ENCODE data around the gene SLC6A6. TPM values are rescaled to one million over a fixed set of nuclear protein-coding genes. Genes with fewer than 3 reads are reported as not detected.

Gene SLC6A6
- total RNA-seq, 1 experiment from 2014 or later, result 72.6 TPM

- no peaks in the 10 kb centered on the region for H3K27me3 ChIP-seq (ENCODE audit: insufficient read depth, low read length)
- H2AK5ac ChIP-seq (ENCODE audit: insufficient read length, low read length), result no peak overlapping the region
- no peak overlapping the region for H2BK15ac ChIP-seq (ENCODE audit: low read depth, low read length)
- no peak overlapping the region for H3K9ac ChIP-seq (ENCODE audit: extremely low read depth, insufficient read length, low read length)
- H3K36me3 Mint-ChIP-seq (ENCODE audit: insufficient read depth in 1 of 3, low read depth in 3 of 3), result no peaks in the 10 kb centered on the region
- no peak overlapping the region for H3K27ac ChIP-seq (ENCODE audit: insufficient read length, low read depth, low read length)
- H3K4me1 Mint-ChIP-seq, result peaks cover 44 to 48% of the 10 kb centered on the region in 2 experiments
- H4K5ac ChIP-seq (ENCODE audit: insufficient read length, low read depth, low read length), result no peak overlapping the region
- H3K23me2 ChIP-seq (ENCODE audit: insufficient read length, low read depth, low read length, poor library complexity, severe bottlenecking), result no peaks in the 10 kb centered on the region
- H3K56ac ChIP-seq (ENCODE audit: insufficient read length, low read depth, low read length), result no peak overlapping the region
- H4K91ac ChIP-seq (ENCODE audit: insufficient read length, low read depth, low read length), result no peak overlapping the region
- TF ChIP-seq, protein P1, sequence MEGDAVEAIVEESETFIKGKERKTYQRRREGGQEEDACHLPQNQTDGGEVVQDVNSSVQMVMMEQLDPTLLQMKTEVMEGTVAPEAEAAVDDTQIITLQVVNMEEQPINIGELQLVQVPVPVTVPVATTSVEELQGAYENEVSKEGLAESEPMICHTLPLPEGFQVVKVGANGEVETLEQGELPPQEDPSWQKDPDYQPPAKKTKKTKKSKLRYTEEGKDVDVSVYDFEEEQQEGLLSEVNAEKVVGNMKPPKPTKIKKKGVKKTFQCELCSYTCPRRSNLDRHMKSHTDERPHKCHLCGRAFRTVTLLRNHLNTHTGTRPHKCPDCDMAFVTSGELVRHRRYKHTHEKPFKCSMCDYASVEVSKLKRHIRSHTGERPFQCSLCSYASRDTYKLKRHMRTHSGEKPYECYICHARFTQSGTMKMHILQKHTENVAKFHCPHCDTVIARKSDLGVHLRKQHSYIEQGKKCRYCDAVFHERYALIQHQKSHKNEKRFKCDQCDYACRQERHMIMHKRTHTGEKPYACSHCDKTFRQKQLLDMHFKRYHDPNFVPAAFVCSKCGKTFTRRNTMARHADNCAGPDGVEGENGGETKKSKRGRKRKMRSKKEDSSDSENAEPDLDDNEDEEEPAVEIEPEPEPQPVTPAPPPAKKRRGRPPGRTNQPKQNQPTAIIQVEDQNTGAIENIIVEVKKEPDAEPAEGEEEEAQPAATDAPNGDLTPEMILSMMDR (conservative IDR thresholded peaks at IDR 0.05), result no peak
- no peaks in the 10 kb centered on the region for H3K9me3 Mint-ChIP-seq
- H3K14ac ChIP-seq (ENCODE audit: insufficient read depth, low read length), result no peak overlapping the region
- H3K4ac ChIP-seq (ENCODE audit: low read depth, low read length), result no peak overlapping the region
- H4K20me1 ChIP-seq (ENCODE audit: control insufficient read depth, insufficient read depth, insufficient read length), result no peaks in the 10 kb centered on the region
- H2AFZ ChIP-seq (ENCODE audit: low read length), result no peak overlapping the region
- H3K27me3 Mint-ChIP-seq (ENCODE audit: low read depth), result peaks cover 6% of the 10 kb centered on the region; the same call in 1 of the 2 replicates
- no peak overlapping the region for H3K18ac ChIP-seq (ENCODE audit: insufficient read length, low read depth, low read length)
- H3K79me2 ChIP-seq (ENCODE audit: insufficient read depth, low read length), result no peaks in the 10 kb centered on the region
- H3K23ac ChIP-seq (ENCODE audit: insufficient read length, low read depth, low read length), result no peak overlapping the region
- H3K27ac Mint-ChIP-seq, result no peak overlapping the region
- H3K79me1 ChIP-seq (ENCODE audit: insufficient read depth, low read depth, low read length, poor library complexity, severe bottlenecking), result no peaks in the 10 kb centered on the region
- H3K4me2 ChIP-seq (ENCODE audit: insufficient read depth, insufficient read length, low read length), result no peak overlapping the region
- no peak for DNase-seq
- peaks cover 4% of the 10 kb centered on the region; the same call in 1 of the 2 replicates for H3K4me1 ChIP-seq (ENCODE audit: insufficient read depth, low read length)
- no peak overlapping the region for H4K8ac ChIP-seq (replicated peaks; ENCODE audit: insufficient read length, low read depth, low read length)
- H3K4me3 Mint-ChIP-seq, result no peak overlapping the region
- H2BK20ac ChIP-seq (ENCODE audit: low read depth, low read length, poor library complexity, severe bottlenecking), result no peak overlapping the region
- no CpG with 5 or more reads among the region's 3 CpGs for WGBS (ENCODE audit: extremely low coverage, insufficient read length, low lambda C conversion rate)
- H3T11ph ChIP-seq (ENCODE audit: low read length), result no peak overlapping the region
- no peak overlapping the region for H2BK120ac ChIP-seq (ENCODE audit: low read depth, low read length, poor library complexity, severe bottlenecking)
- H2BK5ac ChIP-seq (ENCODE audit: insufficient read length, low read length), result no peak overlapping the region
- H3K9me3 ChIP-seq (ENCODE audit: control insufficient read depth, low read depth, low read length), result no peaks in the 10 kb centered on the region
- no peak overlapping the region for H2BK12ac ChIP-seq (ENCODE audit: insufficient read length, low read depth, low read length)
Measured at GRCh38 chr3:14538451-14539088, 136.2 kb downstream of the SLC6A6 start.

Other genes with a start within 250 kb of the SLC6A6 start
- 25.6 and 30.3 TPM in 2 replicates for gene XPC, start 224.0 kb upstream of the SLC6A6 start, total RNA-seq (2021)
- 23.5 and 24.4 TPM in 2 replicates for gene LSM3, start 223.8 kb upstream of the SLC6A6 start, total RNA-seq (2021)
- 3.1 and 3.2 TPM in 2 replicates for gene GRIP2, start 137.7 kb downstream of the SLC6A6 start, total RNA-seq (2021)
- 11.5 and 15.2 TPM in 2 replicates for gene CCDC174, start 249.2 kb downstream of the SLC6A6 start, total RNA-seq (2021)

All from H9 (cell line).